GM23338 (cell line): ENCODE data around the gene EVX2. TPM values are rescaled to one million over a fixed set of nuclear protein-coding genes. Genes with fewer than 3 reads are reported as not detected.

Experiments used
- ATAC-seq: fragments of 200-7000 bp; cut with Tn5 transposase; 3 replicates; pipeline ENCODE4 v1.9.1; 2020
- DNase-seq: peaks from one replicate; pipeline ENCODE4 v3.0.0-alpha.2; 2015; ENCODE audit warnings: low spot score
- H2AFZ ChIP-seq: fragments of 200-600 bp; sonication (generic); 2 replicates; pipeline ENCODE4 v1.8.0; 2016; ENCODE audit warnings: antibody characterized with exemption, mild to moderate bottlenecking, moderate library complexity
- H3F3A ChIP-seq: fragments of 200-600 bp; sonication (generic); replicated peaks from 2 replicates; pipeline ENCODE4 v1.8.0; 2017; ENCODE audit warnings: antibody characterized with exemption, mixed run types, low read depth
- H3K27ac ChIP-seq: fragments of 200-600 bp; sonication (generic); 2 replicates; pipeline ENCODE4 v1.6.1; 2016; ENCODE audit warnings: low read depth
- H3K27me3 ChIP-seq: fragments of 200-600 bp; sonication (generic); 2 replicates; pipeline ENCODE4 v1.8.0; 2016; ENCODE audit warnings: mild to moderate bottlenecking, mixed run types, moderate library complexity; ENCODE audit not compliant: insufficient read depth
- H3K36me3 ChIP-seq: fragments of 200-600 bp; sonication (generic); 2 replicates; pipeline ENCODE4 v1.8.0; 2016; ENCODE audit warnings: mild to moderate bottlenecking; ENCODE audit not compliant: insufficient read depth
- H3K4me1 ChIP-seq: fragments of 200-600 bp; sonication (generic); 2 replicates; pipeline ENCODE4 v1.8.0; 2016; ENCODE audit warnings: mild to moderate bottlenecking, moderate library complexity; ENCODE audit not compliant: insufficient read depth
- H3K4me2 ChIP-seq: fragments of 200-600 bp; sonication (generic); 2 replicates; pipeline ENCODE4 v1.7.1; 2017; ENCODE audit warnings: mixed run types
- H3K4me3 ChIP-seq: fragments of 200-600 bp; sonication (generic); 2 replicates; pipeline ENCODE4 v1.6.1; 2016; ENCODE audit warnings: mixed run types
- H3K79me2 ChIP-seq: fragments of 200-600 bp; sonication (generic); replicated peaks from 2 replicates; pipeline ENCODE4 v1.8.0; 2017; ENCODE audit warnings: mild to moderate bottlenecking; ENCODE audit not compliant: insufficient read depth
- H3K9me2 ChIP-seq: fragments of 200-600 bp; sonication (generic); 2 replicates; pipeline ENCODE4 v1.8.0; 2017; ENCODE audit not compliant: insufficient read depth
- H4K20me1 ChIP-seq: fragments of 200-600 bp; sonication (generic); replicated peaks from 2 replicates; pipeline ENCODE4 v1.8.0; 2017; ENCODE audit warnings: mild to moderate bottlenecking; ENCODE audit not compliant: insufficient read depth
- H3K27ac Mint-ChIP-seq: 2 replicates; pipeline ENCODE4 v1.8.0; 2020; ENCODE audit warnings: inconsistent platforms, mild to moderate bottlenecking, moderate library complexity, mixed read lengths
- H3K27me3 Mint-ChIP-seq: 3 replicates; pipeline ENCODE4 v1.8.0; 2022; ENCODE audit warnings: low read depth, mild to moderate bottlenecking, moderate library complexity, mixed read lengths, inconsistent platforms; ENCODE audit not compliant: insufficient read depth, poor library complexity
- H3K36me3 Mint-ChIP-seq: 3 replicates; pipeline ENCODE4 v1.8.0; 2021; ENCODE audit warnings: low read depth, mild to moderate bottlenecking, inconsistent platforms, moderate library complexity, mixed read lengths
- H3K4me1 Mint-ChIP-seq: 3 replicates; pipeline ENCODE4 v1.8.0; 2020; ENCODE audit warnings: mild to moderate bottlenecking, inconsistent platforms, mixed read lengths
- H3K4me3 Mint-ChIP-seq: 3 replicates; pipeline ENCODE4 v1.8.0; 2021; ENCODE audit warnings: moderate library complexity, mild to moderate bottlenecking, inconsistent platforms, mixed read lengths
- H3K9me3 Mint-ChIP-seq: 3 replicates; pipeline ENCODE4 v1.8.0; 2020; ENCODE audit warnings: moderate library complexity, mild to moderate bottlenecking, inconsistent platforms, mixed read lengths
- CREB1 ChIP-seq: fragments of 250-450 bp; sonication (Bioruptor Pico); IDR thresholded peaks from 2 replicates; pipeline ENCODE4 v1.5.0; 2020; ENCODE audit warnings: low read depth, mild to moderate bottlenecking, moderate library complexity
- EZH2 ChIP-seq: fragments of 200-600 bp; sonication (generic); IDR thresholded peaks from one replicate; pipeline ENCODE4 v1.8.0; 2017; ENCODE audit warnings: antibody characterized with exemption, mild to moderate bottlenecking, low read depth; ENCODE audit not compliant: unreplicated experiment
- EZH2phosphoT487 ChIP-seq: fragments of 200-600 bp; sonication (generic); IDR thresholded peaks from one replicate; pipeline ENCODE4 v1.8.1; 2018; ENCODE audit warnings: antibody characterized with exemption; ENCODE audit not compliant: unreplicated experiment
- JUNB ChIP-seq: IDR thresholded peaks from one replicate; pipeline ENCODE4 v1.6.1; 2016; ENCODE audit warnings: antibody characterized with exemption; ENCODE audit not compliant: unreplicated experiment
- ZNF114 ChIP-seq: fragments of 250-450 bp; sonication (Bioruptor Pico); IDR thresholded peaks from 2 replicates; pipeline ENCODE4 v1.5.0; 2020; ENCODE audit warnings: mild to moderate bottlenecking, moderate library complexity
- polyA plus RNA-seq: library from polyadenylated mRNA; unstranded; fragments of >200 nt; fragmentation: Nextera tagmentation; extraction: Ambion mirVana; gene quantifications from 2 replicates; pipeline ENCODE4 v1.2.1, GENCODE V29; 2016
- total RNA-seq: library from RNA; depleted of rRNA; stranded (reverse); fragments of >200 nt; shearing (Covaris generic); gene quantifications from 2 replicates; pipeline ENCODE4 v1.2.3, GENCODE V29; 2014
- TF ChIP-seq, protein P1 (sequence below), 2 experiments: fragments of 200-600 bp in 1 of 2; sonication (generic) in 1 of 2; conservative IDR thresholded peaks; 2 replicates each; pipeline versions ENCODE4 v1.5.1 to v1.6.1; 2016 to 2017; ENCODE audit warnings: antibody characterized with exemption in 2 of 2, low read depth in 2 of 2, mild to moderate bottlenecking in 2 of 2, moderate library complexity in 1 of 2

The EVX2 gene
- total and polyA plus RNA-seq, 2 experiments from 2014 or later, result 0.03 TPM; not detected in 1

DNA sequence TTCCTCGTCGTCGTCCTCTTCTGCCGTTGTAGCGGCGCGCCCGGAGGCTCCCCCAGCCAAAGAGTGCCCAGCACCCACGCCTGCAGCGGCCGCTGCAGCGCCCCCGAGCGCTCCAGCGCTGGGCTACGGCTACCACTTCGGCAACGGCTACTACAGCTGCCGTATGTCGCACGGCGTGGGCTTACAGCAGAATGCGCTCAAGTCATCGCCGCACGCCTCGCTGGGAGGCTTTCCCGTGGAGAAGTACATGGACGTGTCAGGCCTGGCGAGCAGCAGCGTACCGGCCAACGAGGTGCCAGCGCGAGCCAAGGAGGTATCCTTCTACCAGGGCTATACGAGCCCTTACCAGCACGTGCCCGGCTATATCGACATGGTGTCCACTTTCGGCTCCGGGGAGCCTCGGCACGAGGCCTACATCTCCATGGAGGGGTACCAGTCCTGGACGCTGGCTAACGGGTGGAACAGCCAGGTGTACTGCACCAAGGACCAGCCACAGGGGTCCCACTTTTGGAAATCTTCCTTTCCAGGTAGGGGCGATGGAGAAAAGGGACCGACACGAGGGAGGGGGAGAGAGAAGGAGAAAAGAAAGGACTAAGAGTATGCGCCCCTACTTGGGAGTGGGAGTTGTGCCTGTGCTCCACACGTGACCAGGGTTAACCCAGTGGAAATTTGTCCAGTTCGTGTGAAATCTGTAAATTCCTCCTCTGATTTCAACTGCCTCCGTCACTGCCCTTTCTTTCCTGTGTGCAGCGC, 9.6 kb upstream of the EVX2 start:
- Histone ChIP-seq H3K4me3 (peak overlapping the region; percentile 47), H3K27ac (no peak overlapping the region)
- no peak for DNase-seq

DNA sequence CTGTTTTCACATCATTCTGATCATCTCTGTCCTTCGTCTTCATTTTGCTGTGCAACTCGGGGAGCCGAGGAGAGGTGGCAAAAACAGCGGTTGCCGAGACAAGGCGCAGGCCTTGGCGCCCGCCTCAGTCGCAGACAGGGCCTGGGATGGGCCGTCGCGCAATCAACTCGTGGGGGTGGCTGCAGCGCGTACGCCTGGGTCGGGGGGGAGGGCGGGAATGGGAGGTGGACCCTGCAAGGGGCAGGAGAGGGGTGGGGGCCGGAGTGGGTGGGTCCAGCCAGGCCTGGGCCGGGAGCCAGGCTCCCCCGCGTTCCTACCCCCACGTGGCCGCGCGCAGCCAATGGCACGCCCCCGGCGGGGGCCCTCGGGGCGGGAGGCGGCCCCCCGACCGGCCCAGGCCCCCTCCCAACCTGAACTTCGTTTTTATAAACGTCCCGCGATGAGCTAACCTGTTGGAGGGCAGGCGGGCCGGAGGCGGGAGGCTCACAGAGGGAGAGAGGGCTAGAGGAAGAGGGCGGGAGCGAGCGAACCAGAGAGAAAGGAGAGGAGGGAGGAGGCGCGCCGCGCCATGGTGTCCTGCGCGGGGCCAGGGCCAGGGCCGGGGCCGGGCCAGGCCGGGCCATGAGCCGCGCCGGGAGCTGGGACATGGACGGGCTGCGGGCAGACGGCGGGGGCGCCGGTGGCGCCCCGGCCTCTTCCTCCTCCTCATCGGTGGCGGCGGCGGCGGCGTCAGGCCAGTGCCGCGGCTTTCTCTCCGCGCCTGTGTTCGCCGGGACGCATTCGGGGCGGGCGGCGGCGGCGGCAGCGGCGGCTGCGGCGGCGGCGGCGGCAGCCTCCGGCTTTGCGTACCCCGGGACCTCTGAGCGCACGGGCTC, 8.7 kb upstream of the EVX2 start, which contains the start of gene HOXD13:
TSS of gene HOXD13 (plus strand) at position 452 of the 875 bp plus-strand sequence. CDS start at position 622, 170 bp downstream.
- H3K79me2 ChIP-seq, result no peaks in the 10 kb centered on the region
- H2AFZ ChIP-seq, result peak within 1 kb of the TSS; percentile 38; the same call in 1 of the 2 replicates
- H3K4me1 Mint-ChIP-seq, result peaks cover 33% of the 10 kb centered on the region
- no peaks in the 10 kb centered on the region for H3K36me3 ChIP-seq
- peaks cover 94% of the 10 kb centered on the region for H3K27me3 ChIP-seq
- H3K9me2 ChIP-seq, result no peaks in the 10 kb centered on the region
- no peaks in the 10 kb centered on the region; the same call in 2 of the 3 replicates for H3K36me3 Mint-ChIP-seq
- peak; percentile 85 for TF ChIP-seq EZH2
- no peak for TF ChIP-seq JUNB
- no peak for TF ChIP-seq CREB1 (CRISPR knock-in tag)
- TF ChIP-seq EZH2phosphoT487, result peak; percentile 17
- H3K4me1 ChIP-seq, result peaks cover 49% of the 10 kb centered on the region
- peak; percentile 88 for DNase-seq
- H3K4me3 ChIP-seq, result peak within 1 kb of the TSS; percentile 47
- no peak within 1 kb of the TSS for H3K27ac Mint-ChIP-seq
- peaks cover 48% of the 10 kb centered on the region for H3F3A ChIP-seq
- H3K9me3 Mint-ChIP-seq, result peaks cover 4% of the 10 kb centered on the region; the same call in 2 of the 3 replicates
- H4K20me1 ChIP-seq, result peaks cover 33% of the 10 kb centered on the region
- no peak within 1 kb of the TSS for H3K27ac ChIP-seq
- peaks cover 95% of the 10 kb centered on the region for H3K27me3 Mint-ChIP-seq
- peak within 1 kb of the TSS; percentile 54 for H3K4me3 Mint-ChIP-seq
- peak; percentile 49 for ATAC-seq
- peak within 1 kb of the TSS; percentile 76 for H3K4me2 ChIP-seq

More for the DNA sequence above, 9.6 kb upstream of the EVX2 start:
- peaks cover 49% of the 10 kb centered on the region for H3K4me1 ChIP-seq
- H3K27me3 ChIP-seq, result peaks cover 94% of the 10 kb centered on the region
- Mint-ChIP-seq H3K4me1 (peaks cover 39% of the 10 kb centered on the region), H3K36me3 (no peaks in the 10 kb centered on the region; the same call in 2 of the 3 replicates), H3K27me3 (peaks cover 95% of the 10 kb centered on the region), H3K4me3 (peak overlapping the region; percentile 54), H3K27ac (no peak overlapping the region), H3K9me3 (peaks cover 4% of the 10 kb centered on the region; the same call in 2 of the 3 replicates)
- H4K20me1 ChIP-seq, result peaks cover 33% of the 10 kb centered on the region
- no peaks in the 10 kb centered on the region for H3K79me2 ChIP-seq
- peak overlapping the region; percentile 76 for H3K4me2 ChIP-seq
- peak overlapping the region; percentile 38; the same call in 1 of the 2 replicates for H2AFZ ChIP-seq
- no peaks in the 10 kb centered on the region for H3K36me3 ChIP-seq
- H3F3A ChIP-seq, result peaks cover 47% of the 10 kb centered on the region
- ATAC-seq, result peak; percentile 1; the same call in 1 of the 3 replicates
- TF ChIP-seq EZH2phosphoT487 (peak; percentile 53), ZNF114 (no peak), EZH2 (peak; percentile 73), CREB1 (CRISPR knock-in tag) (no peak), JUNB (no peak)
- TF ChIP-seq, protein P1, sequence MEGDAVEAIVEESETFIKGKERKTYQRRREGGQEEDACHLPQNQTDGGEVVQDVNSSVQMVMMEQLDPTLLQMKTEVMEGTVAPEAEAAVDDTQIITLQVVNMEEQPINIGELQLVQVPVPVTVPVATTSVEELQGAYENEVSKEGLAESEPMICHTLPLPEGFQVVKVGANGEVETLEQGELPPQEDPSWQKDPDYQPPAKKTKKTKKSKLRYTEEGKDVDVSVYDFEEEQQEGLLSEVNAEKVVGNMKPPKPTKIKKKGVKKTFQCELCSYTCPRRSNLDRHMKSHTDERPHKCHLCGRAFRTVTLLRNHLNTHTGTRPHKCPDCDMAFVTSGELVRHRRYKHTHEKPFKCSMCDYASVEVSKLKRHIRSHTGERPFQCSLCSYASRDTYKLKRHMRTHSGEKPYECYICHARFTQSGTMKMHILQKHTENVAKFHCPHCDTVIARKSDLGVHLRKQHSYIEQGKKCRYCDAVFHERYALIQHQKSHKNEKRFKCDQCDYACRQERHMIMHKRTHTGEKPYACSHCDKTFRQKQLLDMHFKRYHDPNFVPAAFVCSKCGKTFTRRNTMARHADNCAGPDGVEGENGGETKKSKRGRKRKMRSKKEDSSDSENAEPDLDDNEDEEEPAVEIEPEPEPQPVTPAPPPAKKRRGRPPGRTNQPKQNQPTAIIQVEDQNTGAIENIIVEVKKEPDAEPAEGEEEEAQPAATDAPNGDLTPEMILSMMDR (conservative IDR thresholded peaks at IDR 0.05; ENCODE audit: low read depth in 2 of 2), result peak in 1 of 2 experiments; percentile 20; a peak in 1 of 4 replicates
- no peaks in the 10 kb centered on the region for H3K9me2 ChIP-seq
